Measurements from ENCODE around the gene SLX9.

- TF ChIP-seq EZH2 (IDR thresholded peaks at IDR 0.05; ENCODE audit: insufficient read depth, low read length), result no peak
- TF ChIP-seq CTCF (IDR thresholded peaks at IDR 0.05; ENCODE audit: insufficient read depth, low read depth, low read length), result no peak
Observed at GRCh38 chr21:44958471-44959191, 18.8 kb downstream of the SLX9 start.

Measured in astrocyte (in vitro differentiated cells and primary cell).